ENCODE measurements around the gene ANKS6.

- TF ChIP-seq REST (IDR thresholded peaks at IDR 0.05; ENCODE audit: insufficient read depth in 1 of 2, low read depth in 2 of 2, low read length in 2 of 2) (no peak), TAF1 (IDR thresholded peaks at IDR 0.05; ENCODE audit: borderline replicate concordance, insufficient read depth, low read length) (no peak), POLR2AphosphoS5 (IDR thresholded peaks at IDR 0.05; ENCODE audit: low read depth, low read length) (no peak), SIN3A (IDR thresholded peaks at IDR 0.05; ENCODE audit: borderline replicate concordance, insufficient read depth, low read length) (no peak)
Observed at GRCh38 chr9:98809311-98810101, 13.2 kb upstream of the ANKS6 start.
